ENCODE data around the gene STUB1.
A peak's percentile ranks its signal among the peaks of the same experiment; 100 is the strongest.

DNA sequence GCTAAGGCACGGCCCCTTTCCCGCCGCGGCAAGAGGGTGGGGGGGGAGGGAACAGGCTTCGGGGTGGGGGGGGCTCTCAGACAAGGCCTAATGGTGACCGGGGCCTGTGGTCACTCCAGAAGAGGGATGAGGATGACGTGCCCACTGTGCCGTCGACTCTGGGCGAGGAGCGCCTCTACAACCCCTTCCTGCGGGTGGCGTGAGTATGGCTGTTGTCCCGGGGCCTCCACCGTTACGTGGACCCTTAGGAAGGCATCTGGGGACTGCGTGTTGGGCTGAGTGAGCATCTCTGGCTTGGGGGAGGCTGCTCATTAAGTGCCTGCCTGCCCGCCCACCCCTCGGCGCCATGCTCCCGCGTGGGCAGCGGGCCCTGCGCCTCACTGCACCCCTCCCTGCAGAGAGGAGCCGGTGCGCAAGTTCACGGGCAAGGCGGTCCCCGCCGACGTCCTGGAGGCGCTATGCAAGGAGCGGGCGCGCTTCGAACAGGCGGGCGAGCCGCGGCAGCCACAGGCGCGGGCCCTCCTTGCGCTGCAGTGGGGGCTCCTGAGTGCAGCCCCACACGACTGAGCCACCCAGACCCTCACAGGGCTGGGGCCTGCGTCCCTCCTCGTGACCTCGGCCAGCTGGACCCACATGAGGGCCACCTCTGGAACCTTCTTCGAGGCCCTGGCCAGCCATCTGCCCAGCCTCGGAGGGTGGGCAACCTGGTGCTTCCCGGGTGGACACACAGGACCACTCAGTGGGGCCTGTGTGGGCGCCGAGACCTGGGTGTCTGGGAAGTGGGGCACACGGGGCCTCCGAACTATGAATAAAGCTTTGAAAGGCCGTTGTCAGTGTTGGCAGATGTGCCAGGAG, 48.9 kb downstream of the STUB1 start:
- TF ChIP-seq, protein P1, sequence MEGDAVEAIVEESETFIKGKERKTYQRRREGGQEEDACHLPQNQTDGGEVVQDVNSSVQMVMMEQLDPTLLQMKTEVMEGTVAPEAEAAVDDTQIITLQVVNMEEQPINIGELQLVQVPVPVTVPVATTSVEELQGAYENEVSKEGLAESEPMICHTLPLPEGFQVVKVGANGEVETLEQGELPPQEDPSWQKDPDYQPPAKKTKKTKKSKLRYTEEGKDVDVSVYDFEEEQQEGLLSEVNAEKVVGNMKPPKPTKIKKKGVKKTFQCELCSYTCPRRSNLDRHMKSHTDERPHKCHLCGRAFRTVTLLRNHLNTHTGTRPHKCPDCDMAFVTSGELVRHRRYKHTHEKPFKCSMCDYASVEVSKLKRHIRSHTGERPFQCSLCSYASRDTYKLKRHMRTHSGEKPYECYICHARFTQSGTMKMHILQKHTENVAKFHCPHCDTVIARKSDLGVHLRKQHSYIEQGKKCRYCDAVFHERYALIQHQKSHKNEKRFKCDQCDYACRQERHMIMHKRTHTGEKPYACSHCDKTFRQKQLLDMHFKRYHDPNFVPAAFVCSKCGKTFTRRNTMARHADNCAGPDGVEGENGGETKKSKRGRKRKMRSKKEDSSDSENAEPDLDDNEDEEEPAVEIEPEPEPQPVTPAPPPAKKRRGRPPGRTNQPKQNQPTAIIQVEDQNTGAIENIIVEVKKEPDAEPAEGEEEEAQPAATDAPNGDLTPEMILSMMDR (IDR thresholded peaks at IDR 0.05 in 8 of 11, conservative IDR thresholded peaks at IDR 0.05 in 3 of 11): no peak
- TF ChIP-seq POLR2AphosphoS5 (IDR thresholded peaks at IDR 0.05): peak in 1 of 3 donors; percentile 33

Measured in spleen (tissue), 7 donors.